Fibroblast of lung (primary cell): ENCODE data around the gene MVB12A.

ENCODE experiments used
- CTCF ChIP-seq, 2 donors: IDR thresholded peaks in 1 of 2; conservative IDR thresholded peaks in 1 of 2; 1 replicate in 1 of 2; 2 replicates in 1 of 2; pipeline ENCODE4 v1.5.1; 2011 to 2012; ENCODE audit warnings: low read length in 2 of 2, control low read depth in 1 of 2, inconsistent platforms in 1 of 2, low read depth in 1 of 2, mild to moderate bottlenecking in 1 of 2
- EZH2 ChIP-seq: IDR thresholded peaks from 2 replicates; pipeline ENCODE4 v1.5.1; 2012; ENCODE audit warnings: low read length, control low read depth, mild to moderate bottlenecking; ENCODE audit errors: missing control alignments

GRCh38 chr19:17431417-17431816, 11.6 kb downstream of the MVB12A start:
- TF ChIP-seq CTCF (conservative IDR thresholded peaks at IDR 0.05 in 1 of 2, IDR thresholded peaks at IDR 0.05 in 1 of 2; ENCODE audit: low read depth in 1 of 2, low read length in 2 of 2) (no peak), EZH2 (no peak)
